Stomach (tissue), 4 donors: ENCODE data around the gene ARHGAP28.

Source experiments
- POLR2A ChIP-seq, 4 donors: fragments of 450-650 bp; IDR thresholded peaks; one replicate each; pipeline ENCODE4 v1.6.1; 2016; ENCODE audit warnings: antibody characterized with exemption in 4 of 4, control low read depth in 2 of 4, mild to moderate bottlenecking in 1 of 4, moderate library complexity in 1 of 4
- POLR2AphosphoS5 ChIP-seq, 3 donors: sonication (generic); formaldehyde crosslinking; IDR thresholded peaks; one replicate each; pipeline ENCODE4 v1.6.1; 2016; ENCODE audit warnings: antibody characterized with exemption in 3 of 3

- TF ChIP-seq POLR2AphosphoS5 (IDR thresholded peaks at IDR 0.05) (no peak), POLR2A (IDR thresholded peaks at IDR 0.05) (no peak)
Observed at GRCh38 chr18:6920099-6920955, 190.8 kb downstream of the ARHGAP28 start.
